ENCODE measurements around the gene COA3. TPM values are rescaled to one million over a fixed set of nuclear protein-coding genes. Genes with fewer than 3 reads are reported as not detected.

The COA3 gene
- total RNA-seq (10 to 100 TPM; 48.1 to 73.6 (median 64.7) TPM), polyA plus RNA-seq (100 to 1,000 TPM; 107 to 130 TPM)

- no peaks in the 10 kb centered on the region for H3K27me3 ChIP-seq
- no peaks in the 10 kb centered on the region for H3K36me3 ChIP-seq
- TF ChIP-seq CTCF (IDR thresholded peaks at IDR 0.05): no peak
- H3K4me1 ChIP-seq: peaks cover 18 to 25% (median 24%) of the 10 kb centered on the region in 3 donors
- no peaks in the 10 kb centered on the region for H3K9me3 ChIP-seq
- H3K4me3 ChIP-seq: peak within 1 kb of the TSS; percentile 52 to 87 (median 74)
- DNase-seq (peak; percentile 85 to 95 (median 90)), ATAC-seq (peak; percentile 84 to 95 (median 92)), FAIRE-seq (no peak)
- intact Hi-C loops (cut with DNase I): no loop called here
- WGBS, 2 donors: 23 to 24% methylated on average over 66 of the region's 66 CpGs
- peak within 1 kb of the TSS; percentile 64 to 94 (median 86) for H3K27ac ChIP-seq
Observed at GRCh38 chr17:42798383-42799380, at the start of gene COA3, which contains the start of gene CNTD1. COA3 (minus strand) TSS chr17:42798704; CDS start chr17:42798681, 23 bp downstream. CNTD1 (plus strand) TSS chr17:42798861; CDS start chr17:42799068, 207 bp downstream.

DNA sequence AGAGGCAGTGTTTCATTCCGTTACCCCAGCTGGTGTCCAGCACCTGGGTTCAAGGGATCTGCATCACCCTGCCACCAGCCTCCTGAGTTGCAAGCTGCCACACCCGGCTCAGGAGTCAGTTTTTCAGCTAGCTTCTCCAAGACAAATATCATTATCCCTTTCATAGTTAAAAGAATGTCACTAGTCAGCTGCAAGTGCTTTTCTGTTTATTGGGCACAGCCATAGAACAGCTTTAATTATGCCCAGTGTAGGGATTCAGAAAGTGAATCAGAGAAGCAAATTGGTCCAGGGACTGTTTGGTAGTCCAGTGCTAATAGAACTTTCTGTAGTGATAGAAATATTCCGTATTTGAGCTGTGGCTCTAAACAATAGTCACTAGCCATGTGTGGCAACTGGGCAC, 49.6 kb upstream of the COA3 start:
- no peaks in the 10 kb centered on the region for H3K27me3 ChIP-seq
- DNase-seq (no peak), ATAC-seq (no peak), FAIRE-seq (no peak)
- 46 to 62% methylated on average over 3 of the region's 3 CpGs for WGBS, 2 donors
- no peak for TF ChIP-seq CTCF (IDR thresholded peaks at IDR 0.05)
- H3K4me3 ChIP-seq: no peak overlapping the region
- intact Hi-C loops (cut with DNase I): loop anchor here in 2 of 3 donors (5.0 kb wide), 2 partner anchors 84 to 89 kb away; no protein-coding TSS in a partner anchor
- no peaks in the 10 kb centered on the region for H3K4me1 ChIP-seq
- no peaks in the 10 kb centered on the region for H3K9me3 ChIP-seq
- peaks cover 2 to 7% (median 5%) of the 10 kb centered on the region in 3 donors for H3K36me3 ChIP-seq
- no peak overlapping the region for H3K27ac ChIP-seq

DNA sequence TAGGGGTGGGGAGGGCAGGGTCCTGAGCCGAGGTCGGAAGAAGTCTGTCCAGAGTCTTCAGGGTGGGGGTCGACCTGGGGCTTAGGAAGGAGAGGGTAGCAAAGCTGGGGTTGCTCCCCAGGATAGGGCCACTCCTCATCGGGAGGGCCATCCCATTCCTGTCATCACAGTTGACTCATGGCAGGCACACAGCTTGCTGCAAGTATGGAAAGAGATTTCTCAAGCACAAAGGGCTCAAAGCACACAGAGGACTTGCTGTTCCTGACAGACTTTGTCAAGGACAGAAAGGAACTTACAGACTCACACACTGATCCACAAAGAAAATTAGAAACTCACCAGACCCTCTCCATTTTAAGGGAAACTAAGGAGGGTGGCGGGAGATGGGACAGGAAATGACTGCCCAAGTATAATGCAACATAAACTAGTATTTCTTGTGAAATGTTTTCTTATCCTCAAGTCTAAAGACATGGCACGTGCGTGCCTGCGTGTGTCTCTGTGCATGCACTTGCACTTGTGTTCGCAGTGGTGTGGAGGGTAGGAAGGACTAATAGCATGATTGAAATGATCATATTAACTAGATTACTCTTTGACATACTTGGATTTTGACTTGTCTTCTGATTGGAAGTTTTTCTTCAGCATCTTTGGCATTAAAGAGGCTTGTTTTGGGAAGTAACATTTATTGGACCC, 48.2 kb upstream of the COA3 start:
- peak in 2 of 4 donors; percentile 8 to 15 for ATAC-seq
- no peak for DNase-seq
- Histone ChIP-seq H3K27ac (no peak overlapping the region), H3K4me1 (no peaks in the 10 kb centered on the region), H3K36me3 (peaks cover 5 to 15% (median 10%) of the 10 kb centered on the region in 3 donors), H3K9me3 (no peaks in the 10 kb centered on the region), H3K4me3 (no peak overlapping the region), H3K27me3 (no peaks in the 10 kb centered on the region)
- intact Hi-C loops (cut with DNase I): loop anchor here in 2 of 3 donors (5.0 kb wide), 2 partner anchors 86 to 91 kb away; no protein-coding TSS in a partner anchor
- TF ChIP-seq CTCF (IDR thresholded peaks at IDR 0.05): no peak
- no peak for FAIRE-seq
- WGBS, 2 donors: 60 to 75% methylated on average over 9 of the region's 9 CpGs

- no peak for TF ChIP-seq CTCF (IDR thresholded peaks at IDR 0.05)
- no peaks in the 10 kb centered on the region for H3K4me1 ChIP-seq
- H3K9me3 ChIP-seq: no peaks in the 10 kb centered on the region
- H3K27me3 ChIP-seq: no peaks in the 10 kb centered on the region
- ATAC-seq: peak in 1 of 4 donors; percentile 5
- H3K36me3 ChIP-seq: peaks cover 5 to 22% (median 16%) of the 10 kb centered on the region in 3 donors
- H3K4me3 ChIP-seq: no peak overlapping the region
- intact Hi-C loops (cut with DNase I): loop anchor here in 2 of 3 donors (5.0 kb wide), 2 partner anchors 86 to 91 kb away; no protein-coding TSS in a partner anchor
- no peak overlapping the region for H3K27ac ChIP-seq
- no peak for DNase-seq
- 73 to 82% methylated on average over 7 of the region's 7 CpGs for WGBS, 2 donors
- FAIRE-seq: no peak
Observed at GRCh38 chr17:42845918-42846593, 47.6 kb upstream of the COA3 start.

Measured in pancreas (tissue), 10 donors.